Upper lobe of left lung (tissue), 4 donors: Measurements from ENCODE around the gene ATP4B.

ENCODE experiments used
- POLR2A ChIP-seq, 4 donors: fragments of 450-650 bp; IDR thresholded peaks; one replicate each; pipeline ENCODE4 v1.5.1; 2016 to 2017; ENCODE audit warnings: antibody characterized with exemption in 4 of 4, mild to moderate bottlenecking in 2 of 4
- POLR2AphosphoS5 ChIP-seq, 2 donors: sonication (generic); formaldehyde crosslinking; IDR thresholded peaks; one replicate each; pipeline ENCODE4 v1.5.1; 2017; ENCODE audit warnings: antibody characterized with exemption in 2 of 2
- TF ChIP-seq, protein P1 (sequence below), 6 experiments: fragments of 450-650 bp in 4 of 6; fragments of 200-600 bp in 2 of 6; sonication (generic) in 2 of 6; IDR thresholded peaks; one replicate each; pipeline ENCODE4 v1.5.1; 2016 to 2019; ENCODE audit warnings: antibody characterized with exemption in 6 of 6

DNA sequence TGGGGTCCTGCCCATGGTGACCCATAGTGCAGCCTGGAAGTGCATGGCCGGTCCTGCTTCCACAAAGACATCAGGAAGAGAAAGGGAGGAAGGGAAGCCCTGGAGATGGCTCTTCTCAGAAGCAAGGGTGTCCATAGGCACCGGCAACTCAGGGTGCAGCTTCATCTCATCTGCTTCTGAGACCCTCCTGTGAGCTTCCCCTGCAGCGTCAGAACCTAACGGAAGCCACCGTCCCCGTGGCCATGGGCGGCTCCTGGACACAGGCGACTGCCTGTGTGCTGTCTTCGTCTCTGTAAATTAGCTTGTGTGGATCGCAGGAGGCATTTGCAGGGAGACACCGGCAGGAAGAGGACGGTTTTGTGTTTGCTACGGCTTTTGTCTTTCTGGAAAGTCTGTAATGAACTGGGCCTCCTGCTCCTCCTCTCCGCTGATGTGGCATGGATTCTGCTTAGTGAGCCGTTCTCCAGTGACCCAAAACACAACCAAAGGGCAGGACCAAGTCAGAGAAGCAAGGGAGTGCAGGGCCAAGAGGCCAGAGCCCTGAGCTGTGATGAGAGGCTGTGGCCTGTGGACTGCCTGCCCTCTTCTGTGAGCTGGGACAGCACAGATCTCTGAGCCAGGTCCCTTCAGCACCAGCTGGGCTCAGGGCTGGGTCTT is 2.5 kb downstream of the ATP4B start:
- TF ChIP-seq, protein P1, sequence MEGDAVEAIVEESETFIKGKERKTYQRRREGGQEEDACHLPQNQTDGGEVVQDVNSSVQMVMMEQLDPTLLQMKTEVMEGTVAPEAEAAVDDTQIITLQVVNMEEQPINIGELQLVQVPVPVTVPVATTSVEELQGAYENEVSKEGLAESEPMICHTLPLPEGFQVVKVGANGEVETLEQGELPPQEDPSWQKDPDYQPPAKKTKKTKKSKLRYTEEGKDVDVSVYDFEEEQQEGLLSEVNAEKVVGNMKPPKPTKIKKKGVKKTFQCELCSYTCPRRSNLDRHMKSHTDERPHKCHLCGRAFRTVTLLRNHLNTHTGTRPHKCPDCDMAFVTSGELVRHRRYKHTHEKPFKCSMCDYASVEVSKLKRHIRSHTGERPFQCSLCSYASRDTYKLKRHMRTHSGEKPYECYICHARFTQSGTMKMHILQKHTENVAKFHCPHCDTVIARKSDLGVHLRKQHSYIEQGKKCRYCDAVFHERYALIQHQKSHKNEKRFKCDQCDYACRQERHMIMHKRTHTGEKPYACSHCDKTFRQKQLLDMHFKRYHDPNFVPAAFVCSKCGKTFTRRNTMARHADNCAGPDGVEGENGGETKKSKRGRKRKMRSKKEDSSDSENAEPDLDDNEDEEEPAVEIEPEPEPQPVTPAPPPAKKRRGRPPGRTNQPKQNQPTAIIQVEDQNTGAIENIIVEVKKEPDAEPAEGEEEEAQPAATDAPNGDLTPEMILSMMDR (IDR thresholded peaks at IDR 0.05): no peak
- TF ChIP-seq POLR2A (IDR thresholded peaks at IDR 0.05) (no peak), POLR2AphosphoS5 (IDR thresholded peaks at IDR 0.05) (no peak)
